HCT116 (cell line): ENCODE data around the gene DHX15. TPM values are rescaled to one million over a fixed set of nuclear protein-coding genes. Genes with fewer than 3 reads are reported as not detected.

Experiments
- ATAC-seq: fragments of 200-7000 bp; cut with Tn5 transposase; 2 replicates; pipeline ENCODE4 v1.9.1; 2020; ENCODE audit warnings: mild to moderate bottlenecking, moderate library complexity
- BruUV-seq: library from RNA; stranded (reverse); fragments of 400-500 nt; replicated peaks from 2 replicates; lab custom pipeline; 2021; lab: Mats Ljungman, UMichigan
- CTCF ChIA-PET: fragments of 300-600 bp; sonication (Branson Sonifier 250); formaldehyde crosslinking; loops from one replicate; lab custom pipeline; 2021; ENCODE audit warnings: antibody characterized with exemption; lab: Charles Lee
- POLR2A ChIA-PET: fragments of 300-600, 350-600 bp; sonication (Branson Sonifier 250); formaldehyde crosslinking; loops from one replicate; lab custom pipeline; 2021; ENCODE audit warnings: antibody characterized with exemption; lab: Charles Lee
- RAD21 ChIA-PET, 2 experiments: fragments of 300-600 bp; sonication (Branson Sonifier 250); formaldehyde crosslinking; loops; one replicate each; lab custom pipeline; 2023; ENCODE audit warnings: low total read pairs in 2 of 2; ENCODE audit not compliant: uncharacterized antibody in 2 of 2, unreplicated experiment in 2 of 2, low non-redundant PET in 1 of 2; lab: Charles Lee
- DNase-seq: peaks from one replicate; pipeline ENCODE4 v3.0.0-alpha.2; 2010; ENCODE audit warnings: low read depth, low spot score
- H2AFZ ChIP-seq: fragments of 200-600 bp; shearing (Covaris generic), sonication (generic); 2 replicates; pipeline ENCODE4 v1.6.1; 2017; ENCODE audit warnings: low read depth, mixed run types, mixed read lengths, antibody characterized with exemption, low read length; ENCODE audit not compliant: poor library complexity, severe bottlenecking
- H3K27ac ChIP-seq: 2 replicates; pipeline ENCODE4 v1.5.1; 2012; ENCODE audit warnings: low read depth, low read length
- H3K27me3 ChIP-seq: fragments of 200-600 bp; sonication (generic); 2 replicates; pipeline ENCODE4 v1.6.1; 2016; ENCODE audit warnings: mixed run types, low read length, mixed read lengths; ENCODE audit not compliant: insufficient read depth
- H3K36me3 ChIP-seq, 2 experiments: fragments of 200-500 bp in 1 of 2; fragments of 200-600 bp in 1 of 2; sonication (Bioruptor generic) in 1 of 2; sonication (generic) in 1 of 2; 2 replicates each; pipeline versions ENCODE4 v1.5.1 to v1.6.1; 2014 to 2016; ENCODE audit warnings: low read length in 2 of 2, inconsistent platforms in 1 of 2, mixed read lengths in 1 of 2, mixed run types in 1 of 2; ENCODE audit not compliant: insufficient read depth in 2 of 2, control insufficient read depth in 1 of 2
- H3K4me1 ChIP-seq, 2 experiments: fragments of 200-600 bp in 1 of 2; sonication (generic) in 1 of 2; 2 replicates each; pipeline versions ENCODE4 v1.5.1 to v1.6.1; 2012 to 2017; ENCODE audit warnings: low read length in 2 of 2, inconsistent platforms in 1 of 2, mild to moderate bottlenecking in 1 of 2, mixed read lengths in 1 of 2, mixed run types in 1 of 2, moderate library complexity in 1 of 2; ENCODE audit not compliant: insufficient read depth in 2 of 2, control insufficient read depth in 1 of 2
- H3K4me2 ChIP-seq: fragments of 200-600 bp; sonication (generic); 2 replicates; pipeline ENCODE4 v1.6.1; 2017; ENCODE audit warnings: mixed run types, low read length, mixed read lengths
- H3K4me3 ChIP-seq, 2 experiments: fragments of 200-600 bp in 1 of 2; sonication (generic) in 1 of 2; replicated peaks in 1 of 2; 2 replicates each; pipeline ENCODE4 v1.5.1; 2011 to 2016; ENCODE audit warnings: low read length in 2 of 2, control low read depth in 1 of 2, low read depth in 1 of 2, mild to moderate bottlenecking in 1 of 2, mixed read lengths in 1 of 2, mixed run types in 1 of 2
- H3K79me2 ChIP-seq: fragments of 200-600 bp; sonication (generic); 2 replicates; pipeline ENCODE4 v1.6.1; 2017; ENCODE audit warnings: mild to moderate bottlenecking, mixed run types, low read length, moderate library complexity, mixed read lengths; ENCODE audit not compliant: insufficient read depth
- H3K9ac ChIP-seq: fragments of 200-600 bp; sonication (generic); 2 replicates; pipeline ENCODE4 v1.6.1; 2016; ENCODE audit warnings: low read length, mixed read lengths
- H3K9me2 ChIP-seq: fragments of 200-600 bp; sonication (generic), shearing (Covaris generic); 2 replicates; pipeline ENCODE4 v1.6.1; 2017; ENCODE audit warnings: mixed run types, mild to moderate bottlenecking, moderate library complexity; ENCODE audit not compliant: insufficient read depth
- H3K9me3 ChIP-seq, 2 experiments: fragments of 200-500 bp in 1 of 2; fragments of 200-600 bp in 1 of 2; sonication (Bioruptor generic) in 1 of 2; sonication (generic) in 1 of 2; 2 replicates each; pipeline ENCODE4 v1.6.1; 2014 to 2017; ENCODE audit warnings: low read length in 2 of 2, mixed read lengths in 2 of 2, inconsistent platforms in 1 of 2, low read depth in 1 of 2, mild to moderate bottlenecking in 1 of 2, mixed run types in 1 of 2, moderate library complexity in 1 of 2; ENCODE audit not compliant: control insufficient read depth in 1 of 2, insufficient read depth in 1 of 2
- H4K20me1 ChIP-seq: fragments of 200-600 bp; sonication (generic), shearing (Covaris generic); 2 replicates; pipeline ENCODE4 v1.6.1; 2017; ENCODE audit warnings: mixed run types, mild to moderate bottlenecking, moderate library complexity; ENCODE audit not compliant: insufficient read depth
- CEBPB ChIP-seq: IDR thresholded peaks from 2 replicates; pipeline ENCODE4 v1.6.1; 2012; ENCODE audit warnings: low read depth
- EGR1 ChIP-seq: IDR thresholded peaks from 2 replicates; pipeline ENCODE4 v1.6.1; 2012; ENCODE audit warnings: low read depth
- POLR2A ChIP-seq: IDR thresholded peaks from 2 replicates; pipeline ENCODE4 v1.7.0; 2011; ENCODE audit warnings: borderline replicate concordance; ENCODE audit not compliant: insufficient read depth, insufficient read length; ENCODE audit errors: extremely low read depth
- TCF7L2 ChIP-seq: IDR thresholded peaks from 2 replicates; pipeline ENCODE4 v1.7.0; 2011; ENCODE audit warnings: borderline replicate concordance, inconsistent platforms; ENCODE audit not compliant: insufficient read depth, insufficient read length; ENCODE audit errors: extremely low read depth
- YY1 ChIP-seq: IDR thresholded peaks from 2 replicates; pipeline ENCODE4 v1.6.1; 2011; ENCODE audit warnings: low read length, low read depth, moderate library complexity, mild to moderate bottlenecking; ENCODE audit not compliant: insufficient replicate concordance; ENCODE audit errors: extremely low read depth
- intact Hi-C: fragments of 100-400 bp; cut with micrococcal nuclease; formaldehyde crosslinking; loops from 2 replicates; pipeline ENCODE4 v1.10.0; 2022
- total RNA-seq: library from RNA; stranded (reverse); gene quantifications from one replicate; pipeline ENCODE4 v1.2.1, GENCODE V29; 2021; ENCODE audit not compliant: unreplicated experiment
- TF ChIP-seq, protein P1 (sequence below), 3 experiments: fragments of 200-600 bp in 1 of 3; sonication (generic) in 1 of 3; IDR thresholded peaks in 2 of 3; conservative IDR thresholded peaks in 1 of 3; 2 replicates each; pipeline ENCODE4 v1.5.1; 2012 to 2017; ENCODE audit warnings: low read depth in 2 of 3, low read length in 2 of 3, antibody characterized with exemption in 1 of 3, borderline replicate concordance in 1 of 3, control low read depth in 1 of 3, mild to moderate bottlenecking in 1 of 3, mixed read lengths in 1 of 3, mixed run types in 1 of 3, moderate library complexity in 1 of 3; ENCODE audit not compliant: insufficient read depth in 1 of 3
- TF ChIP-seq, protein P2 (sequence below): IDR thresholded peaks from 2 replicates; pipeline ENCODE4 v1.6.1; 2012
- TF ChIP-seq, protein P3 (sequence below): IDR thresholded peaks from 2 replicates; pipeline ENCODE4 v1.6.1; 2011; ENCODE audit warnings: mild to moderate bottlenecking, low read length, moderate library complexity; ENCODE audit not compliant: insufficient replicate concordance; ENCODE audit errors: extremely low read depth

Gene DHX15
- total RNA-seq, 1 experiment from 2014 or later = 195 TPM

GRCh38 chr4:24594887-24595286, 10.5 kb upstream of the DHX15 start:
- Histone ChIP-seq H3K79me2 (no peaks in the 10 kb centered on the region), H3K27me3 (no peaks in the 10 kb centered on the region), H3K4me3 (no peak overlapping the region), H3K27ac (no peak overlapping the region), H3K9ac (no peak overlapping the region), H2AFZ (no peak overlapping the region), H3K9me2 (no peaks in the 10 kb centered on the region), H3K4me2 (no peak overlapping the region), H3K4me1 (peaks cover 6 to 35% of the 10 kb centered on the region in 2 experiments; a peak in 3 of 4 replicates), H3K9me3 (peaks cover 0 to 5% of the 10 kb centered on the region in 2 experiments; a peak in 1 of 4 replicates), H4K20me1 (no peaks in the 10 kb centered on the region)
- DNase-seq (no peak), ATAC-seq (no peak)
- ChIA-PET POLR2A (interaction anchor here (1.0 kb wide), 1 partner anchor 10 kb away, joined by 3 read pairs; the partner anchor contains the start of gene DHX15), CTCF (no interaction called here)
- intact Hi-C loops = no loop called here
- no TSS peak for BruUV-seq
- TF ChIP-seq, protein P1, sequence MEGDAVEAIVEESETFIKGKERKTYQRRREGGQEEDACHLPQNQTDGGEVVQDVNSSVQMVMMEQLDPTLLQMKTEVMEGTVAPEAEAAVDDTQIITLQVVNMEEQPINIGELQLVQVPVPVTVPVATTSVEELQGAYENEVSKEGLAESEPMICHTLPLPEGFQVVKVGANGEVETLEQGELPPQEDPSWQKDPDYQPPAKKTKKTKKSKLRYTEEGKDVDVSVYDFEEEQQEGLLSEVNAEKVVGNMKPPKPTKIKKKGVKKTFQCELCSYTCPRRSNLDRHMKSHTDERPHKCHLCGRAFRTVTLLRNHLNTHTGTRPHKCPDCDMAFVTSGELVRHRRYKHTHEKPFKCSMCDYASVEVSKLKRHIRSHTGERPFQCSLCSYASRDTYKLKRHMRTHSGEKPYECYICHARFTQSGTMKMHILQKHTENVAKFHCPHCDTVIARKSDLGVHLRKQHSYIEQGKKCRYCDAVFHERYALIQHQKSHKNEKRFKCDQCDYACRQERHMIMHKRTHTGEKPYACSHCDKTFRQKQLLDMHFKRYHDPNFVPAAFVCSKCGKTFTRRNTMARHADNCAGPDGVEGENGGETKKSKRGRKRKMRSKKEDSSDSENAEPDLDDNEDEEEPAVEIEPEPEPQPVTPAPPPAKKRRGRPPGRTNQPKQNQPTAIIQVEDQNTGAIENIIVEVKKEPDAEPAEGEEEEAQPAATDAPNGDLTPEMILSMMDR (IDR thresholded peaks at IDR 0.05 in 2 of 3, conservative IDR thresholded peaks at IDR 0.05 in 1 of 3; ENCODE audit: borderline replicate concordance in 1 of 3, insufficient read depth in 1 of 3, low read depth in 2 of 3, low read length in 2 of 3) = no peak
- TF ChIP-seq CEBPB (no peak), YY1 (no peak), EGR1 (no peak), TCF7L2 (no peak), POLR2A (no peak)
- TF ChIP-seq, protein P2, sequence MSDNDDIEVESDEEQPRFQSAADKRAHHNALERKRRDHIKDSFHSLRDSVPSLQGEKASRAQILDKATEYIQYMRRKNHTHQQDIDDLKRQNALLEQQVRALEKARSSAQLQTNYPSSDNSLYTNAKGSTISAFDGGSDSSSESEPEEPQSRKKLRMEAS = no peak
- TF ChIP-seq, protein P3, sequence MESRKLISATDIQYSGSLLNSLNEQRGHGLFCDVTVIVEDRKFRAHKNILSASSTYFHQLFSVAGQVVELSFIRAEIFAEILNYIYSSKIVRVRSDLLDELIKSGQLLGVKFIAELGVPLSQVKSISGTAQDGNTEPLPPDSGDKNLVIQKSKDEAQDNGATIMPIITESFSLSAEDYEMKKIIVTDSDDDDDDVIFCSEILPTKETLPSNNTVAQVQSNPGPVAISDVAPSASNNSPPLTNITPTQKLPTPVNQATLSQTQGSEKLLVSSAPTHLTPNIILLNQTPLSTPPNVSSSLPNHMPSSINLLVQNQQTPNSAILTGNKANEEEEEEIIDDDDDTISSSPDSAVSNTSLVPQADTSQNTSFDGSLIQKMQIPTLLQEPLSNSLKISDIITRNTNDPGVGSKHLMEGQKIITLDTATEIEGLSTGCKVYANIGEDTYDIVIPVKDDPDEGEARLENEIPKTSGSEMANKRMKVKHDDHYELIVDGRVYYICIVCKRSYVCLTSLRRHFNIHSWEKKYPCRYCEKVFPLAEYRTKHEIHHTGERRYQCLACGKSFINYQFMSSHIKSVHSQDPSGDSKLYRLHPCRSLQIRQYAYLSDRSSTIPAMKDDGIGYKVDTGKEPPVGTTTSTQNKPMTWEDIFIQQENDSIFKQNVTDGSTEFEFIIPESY = no peak
- TF ChIP-seq, all 23 proteins: peak for 0
- RAD21 ChIA-PET = no interaction called here
- H3K36me3 ChIP-seq = no peaks in the 10 kb centered on the region
